Tibial nerve (tissue), 3 donors: ENCODE results near the gene CBL.

Experiments used
- POLR2A ChIP-seq, 2 donors: fragments of 450-650 bp; IDR thresholded peaks; one replicate each; pipeline ENCODE4 v1.6.1; 2017; ENCODE audit warnings: antibody characterized with exemption in 2 of 2, mild to moderate bottlenecking in 2 of 2, moderate library complexity in 2 of 2
- TF ChIP-seq, protein P1 (sequence below), 5 experiments: fragments of 200-600 bp in 3 of 5; fragments of 450-650 bp in 2 of 5; sonication (generic) in 3 of 5; IDR thresholded peaks; one replicate each; pipeline ENCODE4 v1.5.1; 2016 to 2019; ENCODE audit warnings: antibody characterized with exemption in 5 of 5, mild to moderate bottlenecking in 3 of 5, moderate library complexity in 2 of 5

DNA sequence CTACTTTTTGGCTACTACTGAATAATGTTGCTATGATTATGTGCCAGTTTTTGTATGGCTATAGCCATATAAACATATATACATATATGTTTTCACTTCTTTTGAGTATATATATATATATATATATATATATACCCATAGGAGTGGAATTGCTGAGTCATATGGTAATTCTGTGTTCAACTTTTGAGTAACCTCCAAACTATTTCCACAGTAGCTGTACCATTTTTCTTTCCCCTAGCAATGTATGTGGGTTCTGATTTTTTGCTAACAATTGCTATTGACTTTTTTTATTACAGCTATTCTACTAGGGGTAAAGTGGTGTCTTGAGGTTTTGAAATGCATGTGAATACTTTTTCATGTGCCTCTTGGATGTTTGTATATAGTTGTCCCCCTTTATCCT lies 30.4 kb downstream of the CBL start:
- no peak for TF ChIP-seq POLR2A (IDR thresholded peaks at IDR 0.05)
- TF ChIP-seq, protein P1, sequence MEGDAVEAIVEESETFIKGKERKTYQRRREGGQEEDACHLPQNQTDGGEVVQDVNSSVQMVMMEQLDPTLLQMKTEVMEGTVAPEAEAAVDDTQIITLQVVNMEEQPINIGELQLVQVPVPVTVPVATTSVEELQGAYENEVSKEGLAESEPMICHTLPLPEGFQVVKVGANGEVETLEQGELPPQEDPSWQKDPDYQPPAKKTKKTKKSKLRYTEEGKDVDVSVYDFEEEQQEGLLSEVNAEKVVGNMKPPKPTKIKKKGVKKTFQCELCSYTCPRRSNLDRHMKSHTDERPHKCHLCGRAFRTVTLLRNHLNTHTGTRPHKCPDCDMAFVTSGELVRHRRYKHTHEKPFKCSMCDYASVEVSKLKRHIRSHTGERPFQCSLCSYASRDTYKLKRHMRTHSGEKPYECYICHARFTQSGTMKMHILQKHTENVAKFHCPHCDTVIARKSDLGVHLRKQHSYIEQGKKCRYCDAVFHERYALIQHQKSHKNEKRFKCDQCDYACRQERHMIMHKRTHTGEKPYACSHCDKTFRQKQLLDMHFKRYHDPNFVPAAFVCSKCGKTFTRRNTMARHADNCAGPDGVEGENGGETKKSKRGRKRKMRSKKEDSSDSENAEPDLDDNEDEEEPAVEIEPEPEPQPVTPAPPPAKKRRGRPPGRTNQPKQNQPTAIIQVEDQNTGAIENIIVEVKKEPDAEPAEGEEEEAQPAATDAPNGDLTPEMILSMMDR (IDR thresholded peaks at IDR 0.05): no peak
